Fibroblast of lung (primary cell): Measurements from ENCODE around the gene RAPGEF5.

Experiments used
- CTCF ChIP-seq, 2 donors: IDR thresholded peaks in 1 of 2; conservative IDR thresholded peaks in 1 of 2; 1 replicate in 1 of 2; 2 replicates in 1 of 2; pipeline ENCODE4 v1.5.1; 2011 to 2012; ENCODE audit warnings: low read length in 2 of 2, control low read depth in 1 of 2, inconsistent platforms in 1 of 2, low read depth in 1 of 2, mild to moderate bottlenecking in 1 of 2
- EZH2 ChIP-seq: IDR thresholded peaks from 2 replicates; pipeline ENCODE4 v1.5.1; 2012; ENCODE audit warnings: low read length, control low read depth, mild to moderate bottlenecking; ENCODE audit errors: missing control alignments

DNA sequence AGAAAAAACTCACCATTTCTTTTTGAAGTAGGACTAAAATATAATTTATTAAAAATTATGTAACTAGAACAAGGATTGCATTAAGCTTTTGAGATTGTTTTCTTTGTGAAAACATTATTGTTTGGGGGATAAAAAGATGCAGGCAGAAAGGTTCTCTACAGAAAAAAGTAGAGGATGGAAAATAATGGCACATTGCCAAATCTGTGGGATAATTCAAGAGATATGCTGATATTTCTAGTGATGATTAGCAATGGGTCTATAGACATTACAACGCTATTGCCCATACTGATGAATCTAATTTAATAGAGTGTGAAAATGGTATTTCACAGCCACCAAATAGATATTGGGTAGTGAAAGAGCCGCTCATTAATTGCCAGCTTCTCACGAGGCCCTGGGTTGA lies 204.3 kb downstream of the RAPGEF5 start:
- TF ChIP-seq CTCF (conservative IDR thresholded peaks at IDR 0.05 in 1 of 2, IDR thresholded peaks at IDR 0.05 in 1 of 2; ENCODE audit: low read depth in 1 of 2, low read length in 2 of 2) (no peak), EZH2 (no peak)
